ENCODE data around the gene CTSD. TPM values are rescaled to one million over a fixed set of nuclear protein-coding genes. Genes with fewer than 3 reads are reported as not detected.

CTSD gene
- polyA plus RNA-seq, 1 experiment, result 206 TPM

DNA sequence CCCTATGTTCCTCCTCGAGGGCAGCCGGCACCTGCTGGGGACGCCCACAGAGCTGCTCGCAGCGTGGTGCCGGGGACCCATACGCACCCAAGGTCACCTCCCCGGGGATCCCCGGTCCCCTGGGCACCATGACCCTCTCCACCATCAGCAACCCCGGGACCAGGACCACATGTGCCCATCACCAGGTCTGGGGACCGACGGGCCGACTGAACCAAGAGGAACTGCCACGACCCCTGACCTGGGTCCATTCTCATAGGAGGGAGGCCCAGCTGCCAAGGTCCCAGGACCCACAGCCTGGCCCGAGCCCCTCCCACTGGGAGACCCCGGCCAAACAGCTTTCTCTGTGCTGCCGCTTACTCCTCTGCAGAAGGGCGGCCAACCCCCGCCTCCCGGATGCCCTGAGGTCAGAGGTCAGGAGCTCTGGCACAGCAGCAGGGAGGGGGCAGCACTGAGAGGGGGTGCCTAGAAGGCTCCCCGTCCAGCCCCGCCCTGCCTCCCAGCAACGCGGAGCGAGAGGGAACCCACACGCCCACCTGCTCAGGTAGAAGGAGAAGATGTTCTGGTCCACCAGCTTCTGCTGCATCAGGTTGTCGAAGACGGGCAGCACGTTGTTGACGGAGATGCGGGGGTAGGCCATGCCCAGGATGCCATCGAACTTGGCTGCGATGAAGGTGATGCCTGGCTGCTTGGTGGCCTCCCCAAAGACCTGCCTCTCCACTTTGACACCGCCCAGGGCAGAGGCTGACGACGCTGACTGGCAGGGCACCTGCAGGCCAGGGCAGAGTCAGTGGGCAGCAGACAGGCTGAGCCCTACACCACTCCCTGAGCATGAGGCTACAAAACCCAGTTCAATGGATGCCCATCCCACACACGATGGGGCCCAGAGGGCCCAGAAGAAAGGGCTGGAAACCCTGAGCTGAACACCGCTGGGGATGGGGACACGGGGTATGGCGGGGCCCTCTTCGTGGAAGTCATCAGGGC lies 6.6 kb downstream of the CTSD start:
- ChIA-PET POLR2A (no interaction called here), CTCF (interaction anchor here (0.6 to 1.5 kb wide), 3 partner anchors 63 to 245 kb away, joined by 3 to 4 read pairs (median 4); no protein-coding TSS in a partner anchor)
- Histone ChIP-seq H3K27me3 (ENCODE audit: control insufficient read depth, insufficient read depth, low read length) (no peaks in the 10 kb centered on the region), H3K4me3 (ENCODE audit: low read depth, low read length) (no peak overlapping the region), H3K36me3 (ENCODE audit: control insufficient read depth, insufficient read depth, low read length) (peaks cover 26% of the 10 kb centered on the region)
- DNase-seq (ENCODE audit: low read depth), result no peak
- TF ChIP-seq, protein P1, sequence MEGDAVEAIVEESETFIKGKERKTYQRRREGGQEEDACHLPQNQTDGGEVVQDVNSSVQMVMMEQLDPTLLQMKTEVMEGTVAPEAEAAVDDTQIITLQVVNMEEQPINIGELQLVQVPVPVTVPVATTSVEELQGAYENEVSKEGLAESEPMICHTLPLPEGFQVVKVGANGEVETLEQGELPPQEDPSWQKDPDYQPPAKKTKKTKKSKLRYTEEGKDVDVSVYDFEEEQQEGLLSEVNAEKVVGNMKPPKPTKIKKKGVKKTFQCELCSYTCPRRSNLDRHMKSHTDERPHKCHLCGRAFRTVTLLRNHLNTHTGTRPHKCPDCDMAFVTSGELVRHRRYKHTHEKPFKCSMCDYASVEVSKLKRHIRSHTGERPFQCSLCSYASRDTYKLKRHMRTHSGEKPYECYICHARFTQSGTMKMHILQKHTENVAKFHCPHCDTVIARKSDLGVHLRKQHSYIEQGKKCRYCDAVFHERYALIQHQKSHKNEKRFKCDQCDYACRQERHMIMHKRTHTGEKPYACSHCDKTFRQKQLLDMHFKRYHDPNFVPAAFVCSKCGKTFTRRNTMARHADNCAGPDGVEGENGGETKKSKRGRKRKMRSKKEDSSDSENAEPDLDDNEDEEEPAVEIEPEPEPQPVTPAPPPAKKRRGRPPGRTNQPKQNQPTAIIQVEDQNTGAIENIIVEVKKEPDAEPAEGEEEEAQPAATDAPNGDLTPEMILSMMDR (IDR thresholded peaks at IDR 0.05; ENCODE audit: insufficient read depth, low read depth, low read length), result no peak

DNA sequence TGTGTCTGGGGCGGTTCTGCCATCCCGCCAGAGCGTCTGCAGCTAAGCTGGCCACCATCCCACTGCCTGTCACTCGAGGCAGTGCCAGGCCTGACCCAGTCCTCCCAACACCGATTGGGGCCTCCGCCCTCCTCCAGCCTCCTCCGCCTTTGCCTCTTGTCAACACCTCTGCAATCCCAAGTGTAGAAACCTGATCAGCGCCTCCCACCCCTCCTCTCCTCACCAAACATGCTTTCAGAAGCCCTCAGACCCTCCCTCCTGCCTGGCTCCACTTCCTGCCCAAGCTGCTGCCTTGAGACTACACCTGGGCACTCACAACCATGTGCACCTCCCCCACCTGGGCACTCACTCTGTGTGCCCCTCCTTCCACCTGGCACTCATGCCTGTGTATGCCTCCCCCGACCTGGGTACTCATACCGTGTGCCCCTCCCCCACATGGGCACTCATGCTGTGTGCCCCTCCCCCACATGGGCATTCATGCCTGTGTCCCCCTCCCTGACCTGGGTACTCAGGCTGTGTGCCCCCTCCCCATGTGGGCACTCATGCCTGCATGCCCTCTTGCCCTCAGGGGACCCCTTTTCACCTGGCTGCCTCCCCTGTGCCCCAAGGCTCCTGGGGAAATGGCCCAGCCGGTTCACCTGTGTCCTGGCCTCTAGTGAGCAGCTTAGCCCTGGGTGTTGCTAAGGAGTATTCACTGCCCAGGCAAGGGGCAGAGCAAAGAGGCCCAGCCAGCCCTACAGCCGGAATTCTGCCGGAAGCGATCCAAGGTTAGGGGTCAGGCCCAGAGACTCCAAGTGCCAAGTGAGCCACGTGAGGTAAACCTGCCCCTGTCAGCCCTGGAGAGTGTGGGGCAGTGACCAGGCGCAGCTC lies 7.8 kb downstream of the CTSD start:
- ChIA-PET CTCF (interaction anchor here (0.6 to 1.5 kb wide), 4 partner anchors 62 to 395 kb away, joined by 3 to 4 read pairs (median 4); no protein-coding TSS in a partner anchor), POLR2A (no interaction called here)
- no peaks in the 10 kb centered on the region for H3K27me3 ChIP-seq (ENCODE audit: control insufficient read depth, insufficient read depth, low read length)
- no peak for DNase-seq (ENCODE audit: low read depth)
- H3K4me3 ChIP-seq (ENCODE audit: low read depth, low read length), result no peak overlapping the region
- peaks cover 26% of the 10 kb centered on the region for H3K36me3 ChIP-seq (ENCODE audit: control insufficient read depth, insufficient read depth, low read length)
- TF ChIP-seq, protein P1 (IDR thresholded peaks at IDR 0.05; ENCODE audit: insufficient read depth, low read depth, low read length), result no peak

DNA sequence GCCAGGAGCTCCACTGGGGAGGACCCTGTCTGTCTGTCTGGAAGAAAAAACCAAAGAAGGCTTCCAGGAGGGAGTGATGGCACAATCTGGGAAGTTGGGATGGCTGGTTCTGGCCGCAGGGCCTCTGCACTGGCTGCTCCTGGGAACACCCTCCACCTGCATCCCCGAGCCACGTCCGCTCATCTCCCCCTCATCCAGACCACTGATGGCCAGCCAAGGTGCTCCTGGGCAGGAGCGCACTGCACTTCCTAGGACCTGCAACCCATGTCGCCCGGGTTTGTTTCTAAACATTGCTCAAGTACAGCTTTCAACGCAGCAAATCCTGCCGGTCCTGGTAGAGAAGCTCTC lies 8.4 kb downstream of the CTSD start:
- Histone ChIP-seq H3K36me3 (ENCODE audit: control insufficient read depth, insufficient read depth, low read length) (peaks cover 23% of the 10 kb centered on the region), H3K27me3 (ENCODE audit: control insufficient read depth, insufficient read depth, low read length) (no peaks in the 10 kb centered on the region), H3K4me3 (ENCODE audit: low read depth, low read length) (no peak overlapping the region)
- POLR2A ChIA-PET, result no interaction called here
- TF ChIP-seq, protein P1 (IDR thresholded peaks at IDR 0.05; ENCODE audit: insufficient read depth, low read depth, low read length), result no peak
- DNase-seq (ENCODE audit: low read depth), result no peak
- CTCF ChIA-PET, result interaction anchor here (0.6 to 1.2 kb wide), 2 partner anchors 62 to 396 kb away, joined by 3 to 4 read pairs; no protein-coding TSS in a partner anchor

DNA sequence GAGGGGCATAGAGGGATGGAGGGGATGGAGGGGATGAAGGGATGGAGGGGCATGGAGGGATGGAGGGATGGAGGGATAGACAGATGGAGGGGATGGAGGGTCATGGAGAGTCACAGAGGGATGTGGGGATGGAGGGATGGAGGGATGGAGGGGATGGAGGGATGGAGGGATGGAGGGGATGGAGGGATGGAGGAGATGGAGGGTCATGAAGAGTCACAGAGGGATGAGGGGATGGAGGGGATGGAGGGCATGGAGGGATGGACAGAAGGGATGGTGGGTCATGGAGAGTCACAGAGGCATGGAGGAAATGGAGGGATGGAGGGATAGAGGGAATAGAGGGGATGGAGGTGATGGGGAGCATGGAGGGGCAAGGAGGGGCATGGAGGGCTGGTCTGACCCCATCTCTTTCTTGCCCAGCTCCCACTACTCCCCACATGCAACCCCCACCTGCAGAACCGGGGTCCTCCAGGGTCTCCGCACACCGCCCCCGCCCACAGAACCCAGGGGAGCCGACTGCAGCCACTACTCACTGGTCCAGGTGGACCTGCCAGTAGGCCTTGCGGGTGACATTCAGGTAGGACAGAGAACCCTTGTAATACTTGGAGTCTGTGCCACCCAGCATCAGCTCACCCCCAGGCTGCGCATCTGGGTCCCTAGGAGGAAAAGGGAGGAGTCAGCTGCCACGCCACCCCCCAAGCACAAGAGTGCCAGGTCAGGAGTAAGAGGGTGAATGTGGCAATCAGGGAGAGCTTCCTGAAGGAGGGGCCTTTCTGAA lies 9.2 kb downstream of the CTSD start:
- TF ChIP-seq, protein P1 (IDR thresholded peaks at IDR 0.05; ENCODE audit: insufficient read depth, low read depth, low read length), result no peak
- POLR2A ChIA-PET, result no interaction called here
- no peaks in the 10 kb centered on the region for H3K27me3 ChIP-seq (ENCODE audit: control insufficient read depth, insufficient read depth, low read length)
- no peak for DNase-seq (ENCODE audit: low read depth)
- CTCF ChIA-PET, result interaction anchor here (0.7 kb wide), 1 partner anchor 77 kb away, joined by 3 read pairs; no protein-coding TSS in a partner anchor
- H3K4me3 ChIP-seq (ENCODE audit: low read depth, low read length), result no peak overlapping the region
- peaks cover 23% of the 10 kb centered on the region for H3K36me3 ChIP-seq (ENCODE audit: control insufficient read depth, insufficient read depth, low read length)
